GM12878 (cell line): Measurements from ENCODE around the gene ZNF678. TPM values are rescaled to one million over a fixed set of nuclear protein-coding genes. Genes with fewer than 3 reads are reported as not detected.
A peak's percentile ranks its signal among the peaks of the same experiment; 100 is the strongest.

Experiments used
- ATAC-seq: fragments of 200-7000 bp; cut with Tn5 transposase; 3 replicates; pipeline ENCODE4 v1.9.1; 2020; ENCODE audit warnings: mild to moderate bottlenecking, moderate library complexity
- BruUV-seq: library from RNA; stranded (reverse); fragments of 400-500 nt; replicated peaks from 2 replicates; lab custom pipeline; 2021; lab: Mats Ljungman, UMichigan
- CTCF ChIA-PET: fragments of 300-600 bp; sonication (Branson Sonifier 250); formaldehyde crosslinking; extraction: SDS; loops from one replicate; lab custom pipeline; 2021; ENCODE audit warnings: inconsistent platforms; lab: Yijun Ruan, JAX
- POLR2A ChIA-PET: fragments of 350-600 bp; formaldehyde crosslinking; extraction: SDS; loops from one replicate; lab custom pipeline; 2021; ENCODE audit warnings: inconsistent platforms; lab: Charles Lee
- RAD21 ChIA-PET: fragments of 300-600 bp; sonication (Branson Sonifier 250); formaldehyde crosslinking; loops from one replicate; lab custom pipeline; 2023; ENCODE audit warnings: antibody characterized with exemption; ENCODE audit not compliant: unreplicated experiment; lab: Charles Lee
- SMC1A ChIA-PET: fragments of 300-600 bp; sonication (Branson Sonifier 250); formaldehyde crosslinking; loops from one replicate; lab custom pipeline; 2023; ENCODE audit not compliant: unreplicated experiment, uncharacterized antibody; lab: Charles Lee
- DNase-seq: peaks from one replicate; pipeline ENCODE4 v3.0.0-alpha.2; 2011; ENCODE audit warnings: low read depth, low spot score
- FAIRE-seq: peaks from 3 replicates; lab custom pipeline; 2011; peaks lifted over from hg19 to GRCh38; lab: Jason Lieb, UNC
- H2AFZ ChIP-seq: 2 replicates; pipeline ENCODE4 v1.6.0; 2011; ENCODE audit warnings: low read depth, low read length, control low read depth; ENCODE audit not compliant: control insufficient read depth
- H3K27ac ChIP-seq: 2 replicates; pipeline ENCODE4 v1.5.1; 2011; ENCODE audit warnings: control low read depth; ENCODE audit not compliant: control insufficient read depth, insufficient read depth
- H3K27me3 ChIP-seq, 2 experiments: replicated peaks in 1 of 2; 2 replicates each; pipeline versions ENCODE4 v1.6.0 to v1.6.1; 2011; ENCODE audit warnings: low read length in 1 of 2; ENCODE audit not compliant: control insufficient read depth in 2 of 2, insufficient read depth in 2 of 2
- H3K36me3 ChIP-seq, 2 experiments: 2 replicates each; pipeline ENCODE4 v1.5.1; 2011; ENCODE audit warnings: low read length in 1 of 2; ENCODE audit not compliant: control insufficient read depth in 2 of 2, insufficient read depth in 2 of 2
- H3K4me1 ChIP-seq: 2 replicates; pipeline ENCODE4 v1.6.1; 2011; ENCODE audit warnings: mild to moderate bottlenecking, low read length, moderate library complexity, mixed read lengths; ENCODE audit not compliant: control insufficient read depth, insufficient read depth
- H3K4me2 ChIP-seq: 2 replicates; pipeline ENCODE4 v1.6.0; 2011; ENCODE audit warnings: control low read depth; ENCODE audit not compliant: control insufficient read depth, insufficient read depth
- H3K4me3 ChIP-seq: fragments of 200-600 bp; sonication (generic); 2 replicates; pipeline ENCODE4 v1.5.1; 2016
- H3K79me2 ChIP-seq: 2 replicates; pipeline ENCODE4 v1.6.0; 2011; ENCODE audit warnings: low read length; ENCODE audit not compliant: control insufficient read depth, insufficient read depth
- H3K9ac ChIP-seq: 2 replicates; pipeline ENCODE4 v1.8.0; 2011; ENCODE audit warnings: low read length, control low read depth, mixed read lengths; ENCODE audit not compliant: control insufficient read depth, insufficient read depth
- H3K9me3 ChIP-seq: replicated peaks from 3 replicates; pipeline ENCODE4 v1.5.1; 2011; ENCODE audit warnings: mild to moderate bottlenecking, low read length; ENCODE audit not compliant: control insufficient read depth, insufficient read depth
- H4K20me1 ChIP-seq: 2 replicates; pipeline ENCODE4 v1.6.0; 2011; ENCODE audit not compliant: control insufficient read depth, insufficient read depth
- BRCA1 ChIP-seq: IDR thresholded peaks from 2 replicates; pipeline ENCODE4 v1.6.1; 2011; ENCODE audit warnings: low read depth, low read length, improper control_type of control experiment
- FOXK2 ChIP-seq: fragments of 450-650 bp; IDR thresholded peaks from 2 replicates; pipeline ENCODE4 v1.6.1; 2017; ENCODE audit warnings: mild to moderate bottlenecking, moderate library complexity
- NFYB ChIP-seq: IDR thresholded peaks from 2 replicates; pipeline ENCODE4 v1.6.1; 2011; ENCODE audit warnings: low read depth, mild to moderate bottlenecking, low read length, improper control_type of control experiment, moderate library complexity; ENCODE audit not compliant: insufficient read depth
- SMARCA5 ChIP-seq: fragments of 450-650 bp; IDR thresholded peaks from 2 replicates; pipeline ENCODE4 v1.6.1; 2017; ENCODE audit warnings: mild to moderate bottlenecking
- ZBED1 ChIP-seq: IDR thresholded peaks from 2 replicates; pipeline ENCODE4 v1.6.1; 2016; ENCODE audit warnings: borderline replicate concordance
- WGBS: methylation state at CpG from one replicate; pipeline ENCODE4 v1.1.6; 2016; ENCODE audit warnings: low lambda C conversion rate; ENCODE audit not compliant: insufficient replicate concordance, insufficient coverage; ENCODE audit errors: missing lambda C conversion rate; 5-methylcytosine and 5-hydroxymethylcytosine counted together
- in situ Hi-C: fragments of 300-500 bp; cut with MboI; formaldehyde crosslinking; loops from 9 replicates; pipeline ENCODE4 v1.14.3; 2018; ENCODE audit warnings: mixed read lengths
- intact Hi-C: fragments of 100-400 bp; cut with micrococcal nuclease; formaldehyde crosslinking; loops from one replicate; pipeline ENCODE4 v1.14.2; 2022; ENCODE audit not compliant: unreplicated experiment
- polyA plus RNA-seq, 11 experiments: library from polyadenylated mRNA; depleted of rRNA in 4 of 11; unstranded in 6 of 11; stranded (reverse) in 5 of 11; fragments of >200 nt; fragmentation: Nextera tagmentation in 4 of 11; fragmentation: Illumina TruSeq in 1 of 11; extraction: Ambion mirVana in 4 of 11; extraction: Trizol in 1 of 11; gene quantifications; 1 replicate in 1 of 11; 2 replicates in 10 of 11; pipeline versions ENCODE4 v1.2.1 to v1.2.3, GENCODE V29; 2011 to 2016; ENCODE audit warnings: inconsistent platforms in 2 of 11, missing spikeins in 2 of 11, low read depth in 1 of 11
- total RNA-seq, 4 experiments: library from RNA; depleted of rRNA in 3 of 4; stranded (reverse); fragments of >200 nt in 3 of 4; fragmentation: Illumina TruSeq in 1 of 4; extraction: Trizol in 1 of 4; gene quantifications; 2 replicates each; pipeline versions ENCODE4 v1.2.1 to v1.2.3, GENCODE V29; 2013 to 2021

Gene ZNF678
- total and polyA plus RNA-seq, 10 of the 15 experiments (the other 5 are each of a cell fraction or from before 2014, with no cell fraction given) = 1.4 to 10.4 (median 3.5) TPM

- no peak overlapping the region for H3K4me2 ChIP-seq
- FAIRE-seq (no peak), DNase-seq (no peak), ATAC-seq (no peak)
- H3K9ac ChIP-seq = no peak overlapping the region
- no peak overlapping the region for H3K27ac ChIP-seq
- peaks cover 27% of the 10 kb centered on the region; the same call in 2 of the 3 replicates for H3K9me3 ChIP-seq
- in situ Hi-C loops = no loop called here
- 98% methylated on average over 10 of the region's 10 CpGs for WGBS
- intact Hi-C loops = loop anchor here (1.0 to 5.0 kb wide), 2 partner anchors 21 to 164 kb away; no protein-coding TSS in a partner anchor
- TF ChIP-seq ZBED1 (no peak), BRCA1 (no peak)
- H3K4me1 ChIP-seq = no peaks in the 10 kb centered on the region
- POLR2A ChIA-PET = interaction anchor here (0.5 to 1.4 kb wide), 2 partner anchors 20 to 762 kb away, joined by 3 read pairs; no protein-coding TSS in a partner anchor
- no TSS peak for BruUV-seq
- CTCF ChIA-PET = interaction anchor here (1.4 to 3.0 kb wide), 2 partner anchors 20 to 199 kb away, joined by 4 to 12 read pairs; no protein-coding TSS in a partner anchor
- H4K20me1 ChIP-seq = no peaks in the 10 kb centered on the region
- H3K4me3 ChIP-seq = peak overlapping the region; percentile 84; the same call in 1 of the 2 replicates
- SMC1A ChIA-PET = interaction anchor here (0.9 to 1.5 kb wide), 2 partner anchors 11 to 20 kb away, joined by 3 to 6 read pairs; no protein-coding TSS in a partner anchor
- H3K79me2 ChIP-seq = no peaks in the 10 kb centered on the region; the same call in 1 of the 2 replicates
- RAD21 ChIA-PET = interaction anchor here (1.8 kb wide), 1 partner anchor 20 kb away, joined by 5 read pairs; no protein-coding TSS in a partner anchor
- H2AFZ ChIP-seq = peak overlapping the region; percentile 92
- no peaks in the 10 kb centered on the region for H3K36me3 ChIP-seq
- H3K27me3 ChIP-seq = no peaks in the 10 kb centered on the region
Observed at GRCh38 chr1:227562933-227563323, 428 bp upstream of the ZNF678 start.

- H3K4me2 ChIP-seq = no peak overlapping the region
- no TSS peak for BruUV-seq
- ChIA-PET POLR2A (no interaction called here), CTCF (interaction anchor here (0.5 kb wide), 1 partner anchor 156 kb away, joined by 3 read pairs; no protein-coding TSS in a partner anchor), RAD21 (no interaction called here), SMC1A (no interaction called here)
- H3K36me3 ChIP-seq = no peaks in the 10 kb centered on the region
- H4K20me1 ChIP-seq = no peaks in the 10 kb centered on the region
- TF ChIP-seq NFYB (no peak), FOXK2 (no peak), SMARCA5 (no peak)
- ATAC-seq = no peak
- intact Hi-C loops = no loop called here
- in situ Hi-C loops = no loop called here
- no peaks in the 10 kb centered on the region; the same call in 1 of the 2 replicates for H3K79me2 ChIP-seq
- WGBS = 95% methylated on average over 4 of the region's 4 CpGs
- no peak overlapping the region for H2AFZ ChIP-seq
- H3K27ac ChIP-seq = no peak overlapping the region
- FAIRE-seq = no peak
- H3K4me1 ChIP-seq = no peaks in the 10 kb centered on the region
- H3K9ac ChIP-seq = no peak overlapping the region
- peaks cover 15% of the 10 kb centered on the region; the same call in 2 of the 3 replicates for H3K9me3 ChIP-seq
- DNase-seq = no peak
- no peak overlapping the region for H3K4me3 ChIP-seq
- no peaks in the 10 kb centered on the region for H3K27me3 ChIP-seq
Observed at GRCh38 chr1:227567256-227567655, 3.9 kb downstream of the ZNF678 start.
